DND-41 (cell line): ENCODE measurements around the gene ATP2C1.

Source experiments
- ATAC-seq: fragments of 200-7000 bp; cut with Tn5 transposase; 3 replicates; pipeline ENCODE4 v1.9.1; 2021; ENCODE audit warnings: low read depth; ENCODE audit not compliant: insufficient read depth
- DNase-seq: peaks from one replicate; pipeline ENCODE4 v3.0.0-alpha.2; 2020
- H2AFZ ChIP-seq: 2 replicates; pipeline ENCODE4 v1.6.0; 2012; ENCODE audit warnings: low read depth, low read length
- H3K27ac ChIP-seq: 2 replicates; pipeline ENCODE4 v1.5.1; 2012; ENCODE audit warnings: low read length, inconsistent platforms
- H3K27me3 ChIP-seq: fragments of 200-600 bp; sonication (generic); 2 replicates; pipeline ENCODE4 v1.6.0; 2012; ENCODE audit warnings: low read length, mild to moderate bottlenecking, inconsistent platforms; ENCODE audit not compliant: insufficient read depth, poor library complexity
- H3K36me3 ChIP-seq: 2 replicates; pipeline ENCODE4 v1.5.1; 2012; ENCODE audit warnings: low read length, inconsistent platforms; ENCODE audit not compliant: insufficient read depth
- H3K4me1 ChIP-seq: 2 replicates; pipeline ENCODE4 v1.5.1; 2012; ENCODE audit warnings: mild to moderate bottlenecking, low read length; ENCODE audit not compliant: insufficient read depth
- H3K4me2 ChIP-seq: 2 replicates; pipeline ENCODE4 v1.6.0; 2012; ENCODE audit warnings: mild to moderate bottlenecking, moderate library complexity, low read length, inconsistent platforms; ENCODE audit not compliant: insufficient read depth
- H3K4me3 ChIP-seq, 2 experiments: fragments of 200-600 bp in 1 of 2; shearing (Covaris generic) in 1 of 2; 2 replicates each; pipeline ENCODE4 v1.5.1; 2012 to 2016; ENCODE audit warnings: inconsistent platforms in 2 of 2, low read length in 2 of 2, mild to moderate bottlenecking in 2 of 2, low read depth in 1 of 2, moderate library complexity in 1 of 2
- H3K79me2 ChIP-seq: 2 replicates; pipeline ENCODE4 v1.6.0; 2012; ENCODE audit warnings: low read length, inconsistent platforms; ENCODE audit not compliant: insufficient read depth
- H3K9ac ChIP-seq: 2 replicates; pipeline ENCODE4 v1.6.0; 2012; ENCODE audit warnings: low read depth, mild to moderate bottlenecking, inconsistent platforms, low read length, moderate library complexity
- H3K9me3 ChIP-seq: 2 replicates; pipeline ENCODE4 v1.5.1; 2012; ENCODE audit warnings: low read length, moderate library complexity, mild to moderate bottlenecking, inconsistent platforms; ENCODE audit not compliant: insufficient read depth, severe bottlenecking
- H4K20me1 ChIP-seq: 2 replicates; pipeline ENCODE4 v1.6.0; 2012; ENCODE audit warnings: low read length; ENCODE audit not compliant: insufficient read depth
- CTCF ChIP-seq: IDR thresholded peaks from 2 replicates; pipeline ENCODE4 v1.5.1; 2012; ENCODE audit warnings: borderline replicate concordance, low read length, moderate library complexity, mild to moderate bottlenecking; ENCODE audit not compliant: poor library complexity, severe bottlenecking; ENCODE audit errors: extremely low read depth
- EZH2 ChIP-seq: IDR thresholded peaks from 3 replicates; pipeline ENCODE4 v1.6.1; 2012; ENCODE audit warnings: borderline replicate concordance, low read depth, mild to moderate bottlenecking, moderate library complexity, low read length, inconsistent platforms; ENCODE audit not compliant: severe bottlenecking

Gene ATP2C1

GRCh38 chr3:130895690-130896488 lies 2.0 kb downstream of the ATP2C1 start:
- no peak for TF ChIP-seq EZH2
- no peak for TF ChIP-seq CTCF
- H3K9me3 ChIP-seq, result no peaks in the 10 kb centered on the region
- no peak for DNase-seq
- peaks cover 38% of the 10 kb centered on the region for H3K4me1 ChIP-seq
- H3K4me3 ChIP-seq, result peak overlapping the region; percentile 75 to 83; a peak in 2 of 4 replicates
- H2AFZ ChIP-seq, result no peak overlapping the region
- no peak overlapping the region for H3K27ac ChIP-seq
- H3K36me3 ChIP-seq, result no peaks in the 10 kb centered on the region; the same call in 1 of the 2 replicates
- H4K20me1 ChIP-seq, result peaks cover 30% of the 10 kb centered on the region; the same call in 1 of the 2 replicates
- no peak for ATAC-seq
- H3K27me3 ChIP-seq, result no peaks in the 10 kb centered on the region
- peak overlapping the region; percentile 84 for H3K4me2 ChIP-seq
- H3K9ac ChIP-seq, result peak overlapping the region; percentile 96
- peaks cover 68% of the 10 kb centered on the region for H3K79me2 ChIP-seq

- no peak for DNase-seq
- TF ChIP-seq CTCF (no peak), EZH2 (no peak)
- Histone ChIP-seq H3K9me3 (no peaks in the 10 kb centered on the region), H3K27me3 (no peaks in the 10 kb centered on the region), H2AFZ (no peak overlapping the region), H3K27ac (no peak overlapping the region), H3K36me3 (no peaks in the 10 kb centered on the region; the same call in 1 of the 2 replicates), H4K20me1 (peaks cover 44% of the 10 kb centered on the region; the same call in 1 of the 2 replicates), H3K4me3 (no peak overlapping the region), H3K79me2 (peaks cover 82% of the 10 kb centered on the region), H3K4me1 (peaks cover 36% of the 10 kb centered on the region), H3K9ac (no peak overlapping the region), H3K4me2 (peak overlapping the region; percentile 84; the same call in 1 of the 2 replicates)
- no peak for ATAC-seq
These were observed 3.4 kb downstream of the ATP2C1 start for GRCh38 chr3:130897316-130897715.

- no peak for TF ChIP-seq CTCF
- TF ChIP-seq EZH2, result no peak
These were observed 7.1 kb downstream of the ATP2C1 start for GRCh38 chr3:130900959-130901358.

More at GRCh38 chr3:130900959-130901358, 7.1 kb downstream of the ATP2C1 start:
- peaks cover 17% of the 10 kb centered on the region for H3K4me1 ChIP-seq
- DNase-seq, result no peak
- no peaks in the 10 kb centered on the region for H3K27me3 ChIP-seq
- H3K27ac ChIP-seq, result no peak overlapping the region
- H3K9ac ChIP-seq, result no peak overlapping the region
- no peak for ATAC-seq
- no peak overlapping the region for H3K4me3 ChIP-seq
- H3K9me3 ChIP-seq, result no peaks in the 10 kb centered on the region
- H4K20me1 ChIP-seq, result peaks cover 60% of the 10 kb centered on the region; the same call in 1 of the 2 replicates
- no peak overlapping the region for H3K4me2 ChIP-seq
- no peak overlapping the region for H2AFZ ChIP-seq
- H3K36me3 ChIP-seq, result no peaks in the 10 kb centered on the region
- H3K79me2 ChIP-seq, result peaks cover 99% of the 10 kb centered on the region
